ENCODE results near the gene MNAT1.

The MNAT1 gene

GRCh38 chr14:60734465-60735242 lies at the start of gene MNAT1:
Gene MNAT1, plus strand, starts transcription at chr14:60734761. Its CDS starts 102 bp downstream, at chr14:60734863.
- peaks cover 14% of the 10 kb centered on the region for H3K4me1 ChIP-seq (ENCODE audit: insufficient read depth, low read length)
- no peaks in the 10 kb centered on the region for H3K36me3 ChIP-seq (ENCODE audit: insufficient read depth, low read length)
- peak within 1 kb of the TSS; percentile 59 for H2AFZ ChIP-seq (ENCODE audit: low read depth, low read length)
- no peaks in the 10 kb centered on the region for H3K27me3 ChIP-seq (ENCODE audit: insufficient read depth, low read length)
- H3K9me3 ChIP-seq (ENCODE audit: low read length): no peaks in the 10 kb centered on the region
- peak within 1 kb of the TSS; percentile 81 for H3K4me3 ChIP-seq (ENCODE audit: low read length)

GRCh38 chr14:60686865-60687264 lies 47.7 kb upstream of the MNAT1 start:
- Histone ChIP-seq H3K9me3 (ENCODE audit: low read length) (no peaks in the 10 kb centered on the region), H2AFZ (ENCODE audit: low read depth, low read length) (no peak overlapping the region), H3K4me1 (ENCODE audit: insufficient read depth, low read length) (no peaks in the 10 kb centered on the region), H3K36me3 (ENCODE audit: insufficient read depth, low read length) (no peaks in the 10 kb centered on the region), H3K27me3 (ENCODE audit: insufficient read depth, low read length) (no peaks in the 10 kb centered on the region), H3K4me3 (ENCODE audit: low read length) (no peak overlapping the region)

- Histone ChIP-seq H3K4me3 (ENCODE audit: low read length) (no peak overlapping the region), H2AFZ (ENCODE audit: low read depth, low read length) (no peak overlapping the region), H3K4me1 (ENCODE audit: insufficient read depth, low read length) (no peaks in the 10 kb centered on the region), H3K9me3 (ENCODE audit: low read length) (no peaks in the 10 kb centered on the region), H3K27me3 (ENCODE audit: insufficient read depth, low read length) (no peaks in the 10 kb centered on the region), H3K36me3 (ENCODE audit: insufficient read depth, low read length) (no peaks in the 10 kb centered on the region)
Observed at GRCh38 chr14:60691383-60692113, 43.0 kb upstream of the MNAT1 start.

- H2AFZ ChIP-seq (ENCODE audit: low read depth, low read length): no peak overlapping the region
- H3K4me1 ChIP-seq (ENCODE audit: insufficient read depth, low read length): no peaks in the 10 kb centered on the region
- no peak overlapping the region for H3K4me3 ChIP-seq (ENCODE audit: low read length)
- H3K27me3 ChIP-seq (ENCODE audit: insufficient read depth, low read length): no peaks in the 10 kb centered on the region
- H3K36me3 ChIP-seq (ENCODE audit: insufficient read depth, low read length): no peaks in the 10 kb centered on the region
- no peaks in the 10 kb centered on the region for H3K9me3 ChIP-seq (ENCODE audit: low read length)
Observed at GRCh38 chr14:60695327-60695726, 39.2 kb upstream of the MNAT1 start.

- H3K36me3 ChIP-seq (ENCODE audit: insufficient read depth, low read length): no peaks in the 10 kb centered on the region
- H3K9me3 ChIP-seq (ENCODE audit: low read length): no peaks in the 10 kb centered on the region
- H3K27me3 ChIP-seq (ENCODE audit: insufficient read depth, low read length): no peaks in the 10 kb centered on the region
- H3K4me1 ChIP-seq (ENCODE audit: insufficient read depth, low read length): no peaks in the 10 kb centered on the region
- H3K4me3 ChIP-seq (ENCODE audit: low read length): no peak overlapping the region
- no peak overlapping the region for H2AFZ ChIP-seq (ENCODE audit: low read depth, low read length)
Observed at GRCh38 chr14:60700598-60700997, 34.0 kb upstream of the MNAT1 start.

- Histone ChIP-seq H3K36me3 (ENCODE audit: insufficient read depth, low read length) (no peaks in the 10 kb centered on the region), H2AFZ (ENCODE audit: low read depth, low read length) (no peak overlapping the region), H3K4me1 (ENCODE audit: insufficient read depth, low read length) (no peaks in the 10 kb centered on the region), H3K27me3 (ENCODE audit: insufficient read depth, low read length) (no peaks in the 10 kb centered on the region), H3K4me3 (ENCODE audit: low read length) (no peak overlapping the region), H3K9me3 (ENCODE audit: low read length) (no peaks in the 10 kb centered on the region)
Observed at GRCh38 chr14:60705100-60705499, 29.5 kb upstream of the MNAT1 start.

GRCh38 chr14:60707858-60708257 lies 26.7 kb upstream of the MNAT1 start:
- Histone ChIP-seq H2AFZ (ENCODE audit: low read depth, low read length) (no peak overlapping the region), H3K36me3 (ENCODE audit: insufficient read depth, low read length) (peaks cover 2% of the 10 kb centered on the region), H3K27me3 (ENCODE audit: insufficient read depth, low read length) (no peaks in the 10 kb centered on the region), H3K4me3 (ENCODE audit: low read length) (no peak overlapping the region), H3K9me3 (ENCODE audit: low read length) (no peaks in the 10 kb centered on the region), H3K4me1 (ENCODE audit: insufficient read depth, low read length) (peaks cover 7% of the 10 kb centered on the region)

GRCh38 chr14:60710494-60710893 lies 24.1 kb upstream of the MNAT1 start:
- Histone ChIP-seq H3K9me3 (ENCODE audit: low read length) (no peaks in the 10 kb centered on the region), H3K4me1 (ENCODE audit: insufficient read depth, low read length) (peaks cover 7% of the 10 kb centered on the region), H3K36me3 (ENCODE audit: insufficient read depth, low read length) (peaks cover 3% of the 10 kb centered on the region), H2AFZ (ENCODE audit: low read depth, low read length) (no peak overlapping the region), H3K27me3 (ENCODE audit: insufficient read depth, low read length) (no peaks in the 10 kb centered on the region), H3K4me3 (ENCODE audit: low read length) (no peak overlapping the region)

GRCh38 chr14:60713513-60713912 lies 21.0 kb upstream of the MNAT1 start:
- Histone ChIP-seq H3K4me1 (ENCODE audit: insufficient read depth, low read length) (peaks cover 7% of the 10 kb centered on the region), H3K4me3 (ENCODE audit: low read length) (no peak overlapping the region), H3K36me3 (ENCODE audit: insufficient read depth, low read length) (peaks cover 8% of the 10 kb centered on the region), H3K9me3 (ENCODE audit: low read length) (no peaks in the 10 kb centered on the region), H3K27me3 (ENCODE audit: insufficient read depth, low read length) (no peaks in the 10 kb centered on the region), H2AFZ (ENCODE audit: low read depth, low read length) (no peak overlapping the region)

GRCh38 chr14:60720391-60720790 lies 14.2 kb upstream of the MNAT1 start:
- H3K36me3 ChIP-seq (ENCODE audit: insufficient read depth, low read length): peaks cover 17% of the 10 kb centered on the region
- H3K27me3 ChIP-seq (ENCODE audit: insufficient read depth, low read length): no peaks in the 10 kb centered on the region
- H3K9me3 ChIP-seq (ENCODE audit: low read length): no peaks in the 10 kb centered on the region
- peaks cover 15% of the 10 kb centered on the region for H3K4me1 ChIP-seq (ENCODE audit: insufficient read depth, low read length)
- no peak overlapping the region for H3K4me3 ChIP-seq (ENCODE audit: low read length)
- H2AFZ ChIP-seq (ENCODE audit: low read depth, low read length): no peak overlapping the region

- Histone ChIP-seq H3K36me3 (ENCODE audit: insufficient read depth, low read length) (peaks cover 17% of the 10 kb centered on the region), H3K4me1 (ENCODE audit: insufficient read depth, low read length) (peaks cover 15% of the 10 kb centered on the region)
Observed at GRCh38 chr14:60720962-60721325, 13.6 kb upstream of the MNAT1 start.

GRCh38 chr14:60721326-60722106 lies 13.0 kb upstream of the MNAT1 start:
- Histone ChIP-seq H2AFZ (ENCODE audit: low read depth, low read length) (peak overlapping the region; percentile 81), H3K27me3 (ENCODE audit: insufficient read depth, low read length) (no peaks in the 10 kb centered on the region), H3K9me3 (ENCODE audit: low read length) (no peaks in the 10 kb centered on the region), H3K36me3 (ENCODE audit: insufficient read depth, low read length) (peaks cover 17% of the 10 kb centered on the region), H3K4me1 (ENCODE audit: insufficient read depth, low read length) (peaks cover 15% of the 10 kb centered on the region), H3K4me3 (ENCODE audit: low read length) (peak overlapping the region; percentile 93)

More at GRCh38 chr14:60720962-60721325, 13.6 kb upstream of the MNAT1 start:
- Histone ChIP-seq H3K9me3 (ENCODE audit: low read length) (no peaks in the 10 kb centered on the region), H3K27me3 (ENCODE audit: insufficient read depth, low read length) (no peaks in the 10 kb centered on the region), H2AFZ (ENCODE audit: low read depth, low read length) (no peak overlapping the region), H3K4me3 (ENCODE audit: low read length) (peak overlapping the region; percentile 93)

- peaks cover 15% of the 10 kb centered on the region for H3K4me1 ChIP-seq (ENCODE audit: insufficient read depth, low read length)
- H2AFZ ChIP-seq (ENCODE audit: low read depth, low read length): peak overlapping the region; percentile 81
- H3K4me3 ChIP-seq (ENCODE audit: low read length): peak overlapping the region; percentile 93
- no peaks in the 10 kb centered on the region for H3K27me3 ChIP-seq (ENCODE audit: insufficient read depth, low read length)
- H3K9me3 ChIP-seq (ENCODE audit: low read length): no peaks in the 10 kb centered on the region
- peaks cover 17% of the 10 kb centered on the region for H3K36me3 ChIP-seq (ENCODE audit: insufficient read depth, low read length)
Observed at GRCh38 chr14:60722107-60722356, 12.5 kb upstream of the MNAT1 start.
